Endometrial microvascular endothelial cells (primary cell): Measurements from ENCODE around the gene HOXD11. TPM values are rescaled to one million over a fixed set of nuclear protein-coding genes. Genes with fewer than 3 reads are reported as not detected.

Source experiments
- in situ Hi-C: cut with HindIII; loops from 2 replicates; pipeline ENCODE4 v1.10.0; 2017; ENCODE audit warnings: low sequenced_read_pairs, low pct_unique_long_range_greater_than_20kb; ENCODE audit errors: inconsistent ontology term
- total RNA-seq: library from RNA; depleted of rRNA; stranded (reverse); fragments of >200 nt; gene quantifications from one replicate; pipeline ENCODE4 v1.2.3, GENCODE V29; 2015; ENCODE audit errors: inconsistent ontology term

HOXD11 gene
- total RNA-seq, 1 donor from 2014 or later, result 2.0 TPM

- in situ Hi-C loops, result no loop called here
These were observed 26.3 kb upstream of the HOXD11 start for GRCh38 chr2:176080540-176081375.

GRCh38 chr2:176081376-176081836, 25.7 kb upstream of the HOXD11 start:
- in situ Hi-C loops, result no loop called here

- in situ Hi-C loops, result no loop called here
These were observed 25.1 kb upstream of the HOXD11 start for GRCh38 chr2:176081837-176082524.

GRCh38 chr2:176082525-176082823, 24.6 kb upstream of the HOXD11 start:
- in situ Hi-C loops, result no loop called here

- in situ Hi-C loops, result no loop called here
These were observed 24.0 kb upstream of the HOXD11 start for GRCh38 chr2:176082824-176083751.

- in situ Hi-C loops, result no loop called here
These were observed 23.3 kb upstream of the HOXD11 start, which contains the start of gene EVX2 for GRCh38 chr2:176083796-176084261. TSS of gene EVX2 (minus strand) at chr2:176083962. CDS start at chr2:176083776, 186 bp downstream.

GRCh38 chr2:176084611-176085119, 22.4 kb upstream of the HOXD11 start:
- in situ Hi-C loops, result no loop called here

GRCh38 chr2:176085120-176085788, 21.8 kb upstream of the HOXD11 start:
- in situ Hi-C loops, result no loop called here

- in situ Hi-C loops, result no loop called here
These were observed 21.0 kb upstream of the HOXD11 start for GRCh38 chr2:176085861-176086771.

GRCh38 chr2:176087330-176088047, 19.6 kb upstream of the HOXD11 start:
- in situ Hi-C loops, result no loop called here

GRCh38 chr2:176088048-176088936, 18.8 kb upstream of the HOXD11 start:
- in situ Hi-C loops, result no loop called here

- in situ Hi-C loops, result no loop called here
These were observed 17.9 kb upstream of the HOXD11 start for GRCh38 chr2:176088937-176089842.

- in situ Hi-C loops, result no loop called here
These were observed 17.2 kb upstream of the HOXD11 start for GRCh38 chr2:176089843-176090395.

- in situ Hi-C loops, result no loop called here
These were observed 16.2 kb upstream of the HOXD11 start for GRCh38 chr2:176090862-176091261.
